Fibroblast of pulmonary artery (primary cell): ENCODE data around the gene FHL2.

Experiments used
- DNase-seq: peaks from one replicate; pipeline ENCODE4 v3.0.0-alpha.2; 2010; ENCODE audit warnings: low read depth
- H3K4me3 ChIP-seq: replicated peaks from 2 replicates; pipeline ENCODE4 v1.5.1; 2011; ENCODE audit warnings: low read depth, mild to moderate bottlenecking, control low read depth, low read length, moderate library complexity
- TF ChIP-seq, protein P1 (sequence below): IDR thresholded peaks from 2 replicates; pipeline ENCODE4 v1.5.1; 2011; ENCODE audit warnings: mild to moderate bottlenecking, control low read depth, low read length, inconsistent platforms; ENCODE audit errors: missing control alignments

FHL2 gene

DNA sequence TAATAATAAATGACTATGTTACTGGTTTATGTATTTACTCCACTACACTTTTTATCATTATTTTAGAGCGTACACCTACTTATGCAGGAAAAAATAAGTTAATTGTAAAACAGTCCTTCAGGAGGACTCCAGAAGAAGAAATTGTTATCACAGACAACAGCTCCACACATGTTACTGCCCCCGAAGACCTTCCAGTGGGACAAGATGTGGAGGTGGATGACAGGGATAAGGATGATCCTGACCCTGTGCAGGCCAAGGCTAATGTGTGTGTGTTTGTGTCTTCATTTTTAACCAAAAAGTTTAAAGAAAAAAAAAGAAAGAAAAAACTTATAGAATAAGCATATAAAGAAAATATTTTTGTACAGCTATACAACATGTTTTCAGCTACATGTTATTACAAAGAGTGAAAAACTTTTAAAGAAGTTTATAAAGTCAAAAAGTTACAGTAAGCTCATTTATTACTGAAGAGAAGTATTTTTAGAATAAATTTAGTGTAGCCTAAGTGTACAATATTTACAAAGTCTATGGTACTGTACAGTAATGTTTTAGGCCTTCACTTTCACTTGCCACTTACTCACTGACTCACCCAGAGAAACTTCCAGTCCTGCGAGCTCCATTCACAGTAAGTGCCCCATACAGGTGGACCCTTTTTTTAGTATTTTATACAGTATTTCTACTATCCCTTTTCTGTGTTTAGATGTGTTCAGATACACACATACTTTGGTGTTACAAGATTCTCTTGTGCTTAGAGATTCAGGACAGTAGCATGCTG is 76.8 kb downstream of the FHL2 start:
- TF ChIP-seq, protein P1, sequence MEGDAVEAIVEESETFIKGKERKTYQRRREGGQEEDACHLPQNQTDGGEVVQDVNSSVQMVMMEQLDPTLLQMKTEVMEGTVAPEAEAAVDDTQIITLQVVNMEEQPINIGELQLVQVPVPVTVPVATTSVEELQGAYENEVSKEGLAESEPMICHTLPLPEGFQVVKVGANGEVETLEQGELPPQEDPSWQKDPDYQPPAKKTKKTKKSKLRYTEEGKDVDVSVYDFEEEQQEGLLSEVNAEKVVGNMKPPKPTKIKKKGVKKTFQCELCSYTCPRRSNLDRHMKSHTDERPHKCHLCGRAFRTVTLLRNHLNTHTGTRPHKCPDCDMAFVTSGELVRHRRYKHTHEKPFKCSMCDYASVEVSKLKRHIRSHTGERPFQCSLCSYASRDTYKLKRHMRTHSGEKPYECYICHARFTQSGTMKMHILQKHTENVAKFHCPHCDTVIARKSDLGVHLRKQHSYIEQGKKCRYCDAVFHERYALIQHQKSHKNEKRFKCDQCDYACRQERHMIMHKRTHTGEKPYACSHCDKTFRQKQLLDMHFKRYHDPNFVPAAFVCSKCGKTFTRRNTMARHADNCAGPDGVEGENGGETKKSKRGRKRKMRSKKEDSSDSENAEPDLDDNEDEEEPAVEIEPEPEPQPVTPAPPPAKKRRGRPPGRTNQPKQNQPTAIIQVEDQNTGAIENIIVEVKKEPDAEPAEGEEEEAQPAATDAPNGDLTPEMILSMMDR: no peak
- no peak for DNase-seq
- H3K4me3 ChIP-seq: no peak overlapping the region

DNA sequence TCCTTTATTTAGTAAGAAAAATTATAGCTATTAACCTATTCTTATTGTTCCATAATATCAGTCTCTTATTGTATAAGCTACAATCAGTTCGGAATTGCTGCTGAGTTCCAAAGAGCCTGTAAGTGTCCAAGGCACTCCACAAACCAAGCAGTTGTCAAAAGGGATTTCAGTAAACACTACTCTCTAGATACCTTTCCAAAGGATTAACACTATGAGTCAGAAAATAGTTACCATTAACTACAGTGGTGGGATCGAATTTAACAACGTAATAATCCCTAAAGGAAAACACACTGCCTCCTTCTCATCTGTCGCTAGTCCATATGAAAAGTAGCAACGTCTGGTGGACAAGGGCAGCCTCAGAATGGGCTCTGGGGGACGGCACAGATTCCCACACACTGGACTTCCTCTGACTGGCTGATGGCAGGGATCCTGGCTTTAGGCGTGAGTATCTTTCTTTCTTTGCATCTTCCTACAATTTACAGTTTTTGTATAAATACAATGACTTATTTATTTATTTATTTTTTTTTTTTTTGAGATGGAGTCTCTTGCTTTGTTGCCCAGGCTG is 78.1 kb downstream of the FHL2 start:
- no peak overlapping the region for H3K4me3 ChIP-seq
- TF ChIP-seq, protein P1: no peak
- DNase-seq: no peak

DNA sequence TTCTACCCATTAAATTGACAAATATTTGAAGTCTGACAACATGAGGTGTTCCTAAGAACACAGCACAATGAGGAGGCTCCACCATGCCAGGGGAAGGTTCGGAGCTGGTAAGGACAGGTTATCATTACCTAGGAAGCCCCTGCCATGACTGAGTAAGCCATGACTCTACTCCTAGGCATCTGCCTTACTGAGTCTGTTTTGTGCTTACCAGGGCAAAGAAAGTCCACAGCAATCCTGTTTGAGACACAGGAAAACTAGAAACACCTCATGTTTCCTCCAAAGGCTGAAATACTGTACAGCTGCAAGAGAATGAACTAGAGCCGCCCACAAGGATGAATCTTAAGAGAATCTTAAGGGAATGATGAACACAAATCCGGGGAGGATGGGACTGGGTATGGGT is 80.9 kb downstream of the FHL2 start:
- no peak for DNase-seq
- TF ChIP-seq, protein P1: no peak
- H3K4me3 ChIP-seq: no peak overlapping the region

DNA sequence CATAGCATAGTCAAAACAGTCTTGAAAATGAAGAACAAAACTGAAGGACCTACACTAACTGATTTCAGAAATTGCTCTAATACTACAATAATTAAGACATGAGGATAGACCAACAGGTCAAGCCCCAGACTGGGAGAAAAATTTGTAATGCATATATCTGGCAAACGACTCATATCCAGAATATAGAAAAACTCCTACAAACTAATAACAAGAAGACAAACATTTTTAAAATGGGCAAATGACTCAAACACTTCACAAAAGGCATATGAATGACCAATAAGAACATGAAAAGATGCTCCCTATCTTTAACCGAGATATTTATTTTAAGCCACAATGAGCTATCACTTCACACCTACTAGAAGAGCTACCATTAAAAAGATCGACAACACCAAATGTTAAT is 83.5 kb downstream of the FHL2 start:
- no peak overlapping the region for H3K4me3 ChIP-seq
- no peak for DNase-seq
- TF ChIP-seq, protein P1: no peak

DNA sequence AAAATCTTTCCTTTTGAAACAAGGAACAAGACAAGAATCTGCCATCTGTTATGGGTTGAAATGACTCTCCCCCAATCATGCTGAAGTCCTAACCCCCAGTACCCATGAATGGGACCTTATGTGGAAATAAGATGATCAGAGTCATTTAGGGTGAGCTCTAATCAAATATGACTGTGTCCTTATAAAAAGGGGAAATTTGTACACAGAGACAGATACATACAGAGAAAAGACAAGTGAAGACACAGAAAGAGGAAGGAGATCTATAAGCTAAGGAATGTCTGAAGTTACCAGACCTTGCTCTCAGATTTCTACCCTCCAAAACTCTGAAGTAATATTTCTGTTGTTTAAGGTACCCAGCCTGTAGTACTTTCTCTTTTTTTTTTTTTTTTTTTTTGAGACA is 85.0 kb downstream of the FHL2 start:
- no peak overlapping the region for H3K4me3 ChIP-seq
- TF ChIP-seq, protein P1: no peak
- DNase-seq: no peak
